K562 (cell line): ENCODE measurements around the gene TF. TPM values are rescaled to one million over a fixed set of nuclear protein-coding genes. Genes with fewer than 3 reads are reported as not detected.

Experiments used
- ATAC-seq: fragments of 200-7000 bp; cut with Tn5 transposase; 3 replicates; pipeline ENCODE4 v1.9.1; 2020; ENCODE audit warnings: moderate library complexity
- BruUV-seq: library from RNA; stranded (reverse); fragments of 400-500 nt; replicated peaks from 2 replicates; lab custom pipeline; 2021; lab: Mats Ljungman, UMichigan
- CTCF ChIA-PET: fragments of 300-600 bp; formaldehyde crosslinking; extraction: SDS; loops from one replicate; lab custom pipeline; 2021; ENCODE audit warnings: low intra/inter-chr PET ratio; lab: Yijun Ruan, JAX
- POLR2A ChIA-PET: fragments of 300-600, 350-650 bp; sonication (Branson Sonifier 250); formaldehyde crosslinking; extraction: SDS; loops from one replicate; lab custom pipeline; 2021; ENCODE audit warnings: antibody characterized with exemption, inconsistent platforms; lab: Yijun Ruan, JAX
- DNase-seq, 4 experiments: peaks; one replicate each; pipeline versions ENCODE4 v3.0.0 to v3.0.0-alpha.2; 2011 to 2018; ENCODE audit warnings: low spot score in 3 of 4, mixed read lengths in 3 of 4; ENCODE audit errors: extremely low read depth in 1 of 4
- FAIRE-seq: peaks from 2 replicates; lab custom pipeline; 2011; peaks lifted over from hg19 to GRCh38; lab: Jason Lieb, UNC
- H2AFZ ChIP-seq: 2 replicates; pipeline ENCODE4 v1.6.0; 2011; ENCODE audit warnings: low read depth, low read length, control low read depth, inconsistent platforms
- H3K27ac ChIP-seq: fragments of 200-600 bp; 3 replicates; pipeline ENCODE4 v1.8.0; 2011; ENCODE audit warnings: low read depth, mild to moderate bottlenecking, control low read depth, inconsistent platforms, low read length, moderate library complexity, mixed read lengths; ENCODE audit errors: extremely low read depth
- H3K27me3 ChIP-seq, 2 experiments: fragments of 300-600 bp in 1 of 2; 2 replicates in 1 of 2; 3 replicates in 1 of 2; pipeline versions ENCODE4 v1.6.0 to v1.8.0; 2011; ENCODE audit warnings: inconsistent platforms in 2 of 2, low read length in 2 of 2, mild to moderate bottlenecking in 1 of 2, mixed read lengths in 1 of 2, moderate library complexity in 1 of 2; ENCODE audit not compliant: control insufficient read depth in 2 of 2, insufficient read depth in 2 of 2
- H3K36me3 ChIP-seq: fragments of 300-600 bp; 3 replicates; pipeline ENCODE4 v1.8.0; 2011; ENCODE audit warnings: mild to moderate bottlenecking, low read length, inconsistent platforms; ENCODE audit not compliant: control insufficient read depth, insufficient read depth
- H3K4me1 ChIP-seq, 2 experiments: fragments of 200-600 bp in 1 of 2; replicated peaks in 1 of 2; 2 replicates in 1 of 2; 3 replicates in 1 of 2; pipeline versions ENCODE4 v1.5.1 to v1.8.0; 2011; ENCODE audit warnings: inconsistent platforms in 2 of 2, low read length in 2 of 2, mild to moderate bottlenecking in 1 of 2, mixed read lengths in 1 of 2, moderate library complexity in 1 of 2; ENCODE audit not compliant: control insufficient read depth in 2 of 2, insufficient read depth in 2 of 2
- H3K4me2 ChIP-seq: 2 replicates; pipeline ENCODE4 v1.6.1; 2011; ENCODE audit warnings: low read length, control low read depth, inconsistent platforms, mixed read lengths; ENCODE audit not compliant: insufficient read depth
- H3K4me3 ChIP-seq: fragments of 200-600 bp; sonication (generic), shearing (Covaris generic); 2 replicates; pipeline ENCODE4 v1.5.1; 2016; ENCODE audit warnings: control low read depth, inconsistent platforms
- H3K79me2 ChIP-seq: fragments of 200-600 bp; 3 replicates; pipeline ENCODE4 v1.8.0; 2011; ENCODE audit warnings: low read length, inconsistent platforms; ENCODE audit not compliant: control insufficient read depth, insufficient read depth
- H3K9ac ChIP-seq, 2 experiments: 2 replicates each; pipeline versions ENCODE4 v1.6.0 to v1.6.1; 2011; ENCODE audit warnings: low read depth in 2 of 2, low read length in 2 of 2, control low read depth in 1 of 2, inconsistent platforms in 1 of 2, mild to moderate bottlenecking in 1 of 2, mixed read lengths in 1 of 2; ENCODE audit not compliant: insufficient read depth in 1 of 2
- H3K9me1 ChIP-seq: one replicate; pipeline ENCODE4 v1.6.0; 2011; ENCODE audit warnings: inconsistent platforms, mild to moderate bottlenecking, low read length, moderate library complexity; ENCODE audit not compliant: control insufficient read depth, insufficient read depth
- H3K9me3 ChIP-seq: replicated peaks from 2 replicates; pipeline ENCODE4 v1.5.1; 2011; ENCODE audit warnings: low read depth, low read length, inconsistent platforms; ENCODE audit not compliant: control insufficient read depth, insufficient read depth
- H4K20me1 ChIP-seq: replicated peaks from 2 replicates; pipeline ENCODE4 v1.6.1; 2011; ENCODE audit warnings: low read length, inconsistent platforms, mixed read lengths; ENCODE audit not compliant: control insufficient read depth, insufficient read depth
- BDP1 ChIP-seq: IDR thresholded peaks from 3 replicates; pipeline ENCODE4 v1.6.1; 2011; ENCODE audit not compliant: insufficient read length, insufficient read depth
- GATAD2B ChIP-seq: fragments of 450-650 bp; IDR thresholded peaks from 2 replicates; pipeline ENCODE4 v1.6.1; 2017; ENCODE audit warnings: mild to moderate bottlenecking, borderline replicate concordance
- LCOR ChIP-seq: sonication (generic); formaldehyde crosslinking; IDR thresholded peaks from 2 replicates; pipeline ENCODE4 v1.8.0; 2022; ENCODE audit warnings: mild to moderate bottlenecking, missing genetic modification reagents
- NCOA2 ChIP-seq, 2 experiments: fragments of 450-650 bp; IDR thresholded peaks; 2 replicates each; pipeline ENCODE4 v1.6.1; 2018; ENCODE audit warnings: mild to moderate bottlenecking in 2 of 2, moderate library complexity in 1 of 2; ENCODE audit not compliant: partially characterized antibody in 2 of 2
- NR1H2 ChIP-seq: sonication (generic); formaldehyde crosslinking; IDR thresholded peaks from 2 replicates; pipeline ENCODE4 v1.4.0; 2020; ENCODE audit warnings: mild to moderate bottlenecking, missing genetic modification reagents
- PTRF ChIP-seq: fragments of 450-650 bp; IDR thresholded peaks from 2 replicates; pipeline ENCODE4 v1.6.1; 2016; ENCODE audit warnings: mild to moderate bottlenecking, missing genetic modification characterization, missing compliant biosample characterization
- RHOXF2B ChIP-seq: fragments of 250-450 bp; sonication (Bioruptor Pico); conservative IDR thresholded peaks from 2 replicates; pipeline ENCODE4 v1.5.1; 2021
- SMAD2 ChIP-seq: fragments of 150-350 bp; IDR thresholded peaks from 2 replicates; pipeline ENCODE4 v1.6.1; 2014; ENCODE audit warnings: low read depth, mild to moderate bottlenecking, low read length
- SRSF9 ChIP-seq: fragments of 200-400 bp; formaldehyde crosslinking; IDR thresholded peaks from 2 replicates; pipeline ENCODE4 v1.6.1; 2017; ENCODE audit warnings: low read depth, low read length, borderline replicate concordance
- ZNF644 ChIP-seq: fragments of 200-800 bp; sonication (Bioruptor generic); IDR thresholded peaks from 2 replicates; pipeline ENCODE4 v1.6.1; 2016; ENCODE audit warnings: low read depth, missing genetic modification characterization, missing compliant biosample characterization
- ZNF668 ChIP-seq: fragments of 250-450 bp; sonication (Bioruptor Pico); IDR thresholded peaks from 2 replicates; pipeline ENCODE4 v1.8.0; 2022; ENCODE audit warnings: mild to moderate bottlenecking, inconsistent platforms
- ZNF76 ChIP-seq: fragments of 250-450 bp; sonication (Bioruptor Pico); IDR thresholded peaks from 2 replicates; pipeline ENCODE4 v1.4.0; 2020; ENCODE audit warnings: mild to moderate bottlenecking, moderate library complexity, borderline replicate concordance
- in situ Hi-C: fragments of 300-500 bp; cut with MboI; formaldehyde crosslinking; loops from 4 replicates; pipeline ENCODE4 v1.15.0; 2018; ENCODE audit warnings: inconsistent platforms, mixed read lengths
- intact Hi-C: fragments of 100-400 bp; cut with micrococcal nuclease; formaldehyde crosslinking; loops from 2 replicates; pipeline ENCODE4 v1.14.2; 2022
- polyA plus RNA-seq, 8 experiments: library from polyadenylated mRNA; depleted of rRNA in 4 of 8; stranded (reverse) in 5 of 8; unstranded in 3 of 8; fragments of >200 nt; fragmentation: Nextera tagmentation in 2 of 8; fragmentation: Illumina TruSeq in 1 of 8; extraction: Ambion mirVana in 2 of 8; extraction: Trizol in 1 of 8; gene quantifications; 2 replicates each; pipeline versions ENCODE4 v1.2.1 to v1.2.3, GENCODE V29; 2011 to 2014; ENCODE audit warnings: inconsistent platforms in 1 of 8, missing spikeins in 1 of 8
- total RNA-seq, 7 experiments: library from RNA; depleted of rRNA in 6 of 7; stranded (reverse); fragments of >200 nt in 6 of 7; fragmentation: Illumina TruSeq in 2 of 7; extraction: Trizol in 2 of 7; gene quantifications; 2 replicates each; pipeline versions ENCODE4 v1.2.1 to v1.2.3, GENCODE V29; 2011 to 2021; ENCODE audit warnings: low replicate concordance in 1 of 7
- TF ChIP-seq, protein P1 (sequence below): fragments of 250-450 bp; sonication (Bioruptor Pico); IDR thresholded peaks from 2 replicates; pipeline ENCODE4 v1.4.0; 2020; ENCODE audit warnings: borderline replicate concordance

Gene TF
- total and polyA plus RNA-seq, 9 of the 15 experiments (the other 6 are each of a cell fraction or from before 2014, with no cell fraction given): 0.09 to 9.2 (median 3.1) TPM

GRCh38 chr3:133722935-133723334 is 23.3 kb upstream of the TF start (continued):
- TF ChIP-seq NCOA2 (IDR thresholded peaks at IDR 0.05; ENCODE audit: partially characterized antibody in 2 of 2) (no peak), NR1H2 (CRISPR knock-in tag) (no peak), ZNF668 (CRISPR knock-in tag) (no peak), PTRF (tag) (no peak), LCOR (CRISPR knock-in tag) (no peak), GATAD2B (no peak), ZNF76 (CRISPR knock-in tag) (no peak), RHOXF2B (CRISPR knock-in tag) (no peak)
- TF ChIP-seq, protein P1, sequence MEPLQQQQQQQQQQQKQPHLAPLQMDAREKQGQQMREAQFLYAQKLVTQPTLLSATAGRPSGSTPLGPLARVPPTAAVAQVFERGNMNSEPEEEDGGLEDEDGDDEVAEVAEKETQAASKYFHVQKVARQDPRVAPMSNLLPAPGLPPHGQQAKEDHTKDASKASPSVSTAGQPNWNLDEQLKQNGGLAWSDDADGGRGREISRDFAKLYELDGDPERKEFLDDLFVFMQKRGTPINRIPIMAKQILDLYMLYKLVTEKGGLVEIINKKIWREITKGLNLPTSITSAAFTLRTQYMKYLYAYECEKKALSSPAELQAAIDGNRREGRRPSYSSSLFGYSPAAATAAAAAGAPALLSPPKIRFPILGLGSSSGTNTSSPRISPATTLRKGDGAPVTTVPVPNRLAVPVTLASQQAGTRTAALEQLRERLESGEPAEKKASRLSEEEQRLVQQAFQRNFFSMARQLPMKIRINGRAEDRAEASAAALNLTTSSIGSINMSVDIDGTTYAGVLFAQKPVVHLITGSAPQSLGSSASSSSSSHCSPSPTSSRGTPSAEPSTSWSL: no peak

- peaks cover 3% of the 10 kb centered on the region; the same call in 1 of the 2 replicates for H3K9me3 ChIP-seq
- no peaks in the 10 kb centered on the region for H3K9me1 ChIP-seq
- no peak overlapping the region for H2AFZ ChIP-seq
- BruUV-seq: no TSS peak
- ATAC-seq (no peak), DNase-seq (no peak), FAIRE-seq (no peak)
- no peaks in the 10 kb centered on the region for H3K79me2 ChIP-seq
- H3K36me3 ChIP-seq: no peaks in the 10 kb centered on the region
- TF ChIP-seq ZNF644: no peak
- no peak for TF ChIP-seq SRSF9
- TF ChIP-seq BDP1: no peak
- no peak for TF ChIP-seq SMAD2
- TF ChIP-seq NR1H2 (CRISPR knock-in tag): no peak
- no peak overlapping the region for H3K4me2 ChIP-seq
- no peaks in the 10 kb centered on the region for H4K20me1 ChIP-seq
- in situ Hi-C loops (no loop called here), intact Hi-C loops (no loop called here)
- no peak overlapping the region for H3K9ac ChIP-seq
- H3K4me3 ChIP-seq: no peak overlapping the region
- ChIA-PET CTCF (no interaction called here), POLR2A (no interaction called here)
- no peak overlapping the region for H3K27ac ChIP-seq
- H3K4me1 ChIP-seq: no peaks in the 10 kb centered on the region
- H3K27me3 ChIP-seq: no peaks in the 10 kb centered on the region
Observed at GRCh38 chr3:133730993-133731392, 15.2 kb upstream of the TF start.
